ENCODE data around the gene CDKAL1.

GRCh38 chr6:20674664-20675063, 140.4 kb downstream of the CDKAL1 start:
- TF ChIP-seq GATA3 (IDR thresholded peaks at IDR 0.05; ENCODE audit: low read depth, low read length), result peak; percentile 78
- 0 out of 2 replicates have a peak, but pooled peaks have one; percentile 34 for TF ChIP-seq GATA2 (IDR thresholded peaks at IDR 0.05; ENCODE audit: low read depth, low read length)

All from SH-SY5Y (cell line).